SK-N-SH (cell line): ENCODE results near the gene STK16. TPM values are rescaled to one million over a fixed set of nuclear protein-coding genes. Genes with fewer than 3 reads are reported as not detected.
A peak's percentile ranks its signal among the peaks of the same experiment; 100 is the strongest.

Experiments used
- CTCF ChIA-PET: fragments of 300-600, 350-600 bp; formaldehyde crosslinking; extraction: SDS; loops from one replicate; lab custom pipeline; 2021; lab: Yijun Ruan, JAX
- POLR2A ChIA-PET: fragments of 350-600 bp; sonication (Branson Sonifier 250); formaldehyde crosslinking; extraction: SDS; loops from one replicate; lab custom pipeline; 2020; ENCODE audit warnings: antibody characterized with exemption, inconsistent platforms; lab: Yijun Ruan, JAX
- DNase-seq: peaks from one replicate; pipeline ENCODE4 v3.0.0; 2012
- H2AFZ ChIP-seq: fragments of 200-600 bp; sonication (generic); 2 replicates; pipeline ENCODE4 v1.8.1; 2016; ENCODE audit warnings: antibody characterized with exemption, mild to moderate bottlenecking, low read depth
- H3F3A ChIP-seq: fragments of 200-600 bp; sonication (generic); replicated peaks from 2 replicates; pipeline ENCODE3; 2016; ENCODE audit warnings: antibody characterized with exemption, mild to moderate bottlenecking; ENCODE audit not compliant: insufficient read depth
- H3K27ac ChIP-seq, 2 experiments: fragments of 200-500 bp in 1 of 2; fragments of 200-600 bp in 1 of 2; sonication (Bioruptor generic) in 1 of 2; sonication (generic), shearing (Covaris generic) in 1 of 2; 2 replicates each; pipeline versions ENCODE4 v1.5.1 to v1.6.1; 2014 to 2016; ENCODE audit warnings: low read depth in 2 of 2, inconsistent platforms in 1 of 2, low read length in 1 of 2, mild to moderate bottlenecking in 1 of 2, mixed read lengths in 1 of 2
- H3K27me3 ChIP-seq: fragments of 200-600 bp; sonication (generic), shearing (Covaris generic); 2 replicates; pipeline ENCODE4 v1.6.1; 2016; ENCODE audit warnings: mixed run types; ENCODE audit not compliant: insufficient read depth
- H3K36me3 ChIP-seq, 2 experiments: fragments of 200-500 bp in 1 of 2; fragments of 200-600 bp in 1 of 2; sonication (Bioruptor generic) in 1 of 2; sonication (generic) in 1 of 2; replicated peaks in 1 of 2; 2 replicates each; pipeline versions ENCODE3 to v1.5.1; 2014 to 2016; ENCODE audit warnings: low read length in 1 of 2, mild to moderate bottlenecking in 1 of 2; ENCODE audit not compliant: insufficient read depth in 2 of 2, control insufficient read depth in 1 of 2
- H3K4me1 ChIP-seq, 2 experiments: fragments of 200-500 bp in 1 of 2; fragments of 200-600 bp in 1 of 2; sonication (Bioruptor generic) in 1 of 2; sonication (generic), shearing (Covaris generic) in 1 of 2; 2 replicates each; pipeline versions ENCODE4 v1.5.1 to v1.6.1; 2014 to 2016; ENCODE audit warnings: low read depth in 1 of 2, low read length in 1 of 2, mixed run types in 1 of 2; ENCODE audit not compliant: insufficient read depth in 2 of 2, control insufficient read depth in 1 of 2
- H3K4me2 ChIP-seq: fragments of 200-600 bp; sonication (generic), shearing (Covaris generic); 2 replicates; pipeline ENCODE4 v1.6.1; 2017; ENCODE audit warnings: mixed run types
- H3K4me3 ChIP-seq, 2 experiments: fragments of 200-500 bp in 1 of 2; fragments of 200-600 bp in 1 of 2; sonication (Bioruptor generic) in 1 of 2; sonication (generic), shearing (Covaris generic) in 1 of 2; 2 replicates each; pipeline versions ENCODE4 v1.5.1 to v1.8.1; 2014 to 2016; ENCODE audit warnings: low read depth in 2 of 2, inconsistent platforms in 1 of 2, low read length in 1 of 2, mild to moderate bottlenecking in 1 of 2, mixed read lengths in 1 of 2, moderate library complexity in 1 of 2
- H3K79me2 ChIP-seq: fragments of 200-600 bp; sonication (generic); 2 replicates; pipeline ENCODE4 v1.8.1; 2017; ENCODE audit warnings: mild to moderate bottlenecking; ENCODE audit not compliant: insufficient read depth
- H3K9ac ChIP-seq: fragments of 200-600 bp; sonication (generic); 2 replicates; pipeline ENCODE4 v1.6.1; 2017; ENCODE audit warnings: mixed run types
- H3K9me2 ChIP-seq: fragments of 200-600 bp; sonication (generic); 2 replicates; pipeline ENCODE4 v1.6.1; 2017; ENCODE audit warnings: mixed run types
- H3K9me3 ChIP-seq: fragments of 200-600 bp; sonication (generic); 2 replicates; pipeline ENCODE4 v1.6.1; 2017; ENCODE audit warnings: mixed run types, mild to moderate bottlenecking, moderate library complexity
- H4K20me1 ChIP-seq: fragments of 200-600 bp; sonication (generic); 2 replicates; pipeline ENCODE4 v1.6.1; 2017; ENCODE audit warnings: mild to moderate bottlenecking, mixed run types; ENCODE audit not compliant: insufficient read depth
- CHD2 ChIP-seq: fragments of 150-350 bp; IDR thresholded peaks from 2 replicates; pipeline ENCODE4 v1.6.1; 2018; ENCODE audit warnings: low read length; ENCODE audit not compliant: partially characterized antibody
- CTCF ChIP-seq: fragments of 200-600 bp; sonication (generic); IDR thresholded peaks from 2 replicates; pipeline ENCODE4 v1.6.1; 2017; ENCODE audit warnings: antibody characterized with exemption, mild to moderate bottlenecking, moderate library complexity
- ELF1 ChIP-seq: IDR thresholded peaks from 2 replicates; pipeline ENCODE4 v1.4.0; 2012
- FOXJ3 ChIP-seq: sonication (generic); formaldehyde crosslinking; IDR thresholded peaks from 2 replicates; pipeline ENCODE4 v1.5.1; 2020; ENCODE audit warnings: mild to moderate bottlenecking, missing genetic modification reagents
- FOXM1 ChIP-seq: IDR thresholded peaks from 2 replicates; pipeline ENCODE4 v1.4.0; 2012; ENCODE audit warnings: low read depth, mild to moderate bottlenecking
- GABPA ChIP-seq: IDR thresholded peaks from 2 replicates; pipeline ENCODE4 v1.4.0; 2012; ENCODE audit warnings: low read depth, mild to moderate bottlenecking
- JUND ChIP-seq: IDR thresholded peaks from 2 replicates; pipeline ENCODE4 v1.4.0; 2012
- MXI1 ChIP-seq: IDR thresholded peaks from 2 replicates; pipeline ENCODE4 v1.6.1; 2012; ENCODE audit warnings: mild to moderate bottlenecking, low read depth, low read length, improper control_type of control experiment
- NFIC ChIP-seq: IDR thresholded peaks from 2 replicates; pipeline ENCODE4 v1.4.0; 2012; ENCODE audit warnings: borderline replicate concordance
- RAD21 ChIP-seq: IDR thresholded peaks from 2 replicates; pipeline ENCODE4 v1.6.1; 2012; ENCODE audit warnings: mild to moderate bottlenecking, low read length
- RCOR1 ChIP-seq: fragments of 150-350 bp; IDR thresholded peaks from 2 replicates; pipeline ENCODE4 v1.6.1; 2017; ENCODE audit warnings: antibody characterized with exemption, low read length
- REST ChIP-seq: IDR thresholded peaks from 2 replicates; pipeline ENCODE4 v1.6.1; 2012; ENCODE audit warnings: mild to moderate bottlenecking, low read depth, low read length, moderate library complexity
- RFX5 ChIP-seq: IDR thresholded peaks from 2 replicates; pipeline ENCODE4 v1.6.1; 2012; ENCODE audit warnings: mild to moderate bottlenecking, improper control_type of control experiment, low read length
- RXRA ChIP-seq: IDR thresholded peaks from 2 replicates; pipeline ENCODE4 v1.4.0; 2012; ENCODE audit warnings: low read depth, mild to moderate bottlenecking, borderline replicate concordance
- SIN3A ChIP-seq: IDR thresholded peaks from 2 replicates; pipeline ENCODE4 v1.6.1; 2012; ENCODE audit warnings: low read depth, mild to moderate bottlenecking, low read length, moderate library complexity, borderline replicate concordance
- TAF1 ChIP-seq: IDR thresholded peaks from 2 replicates; pipeline ENCODE4 v1.6.1; 2012; ENCODE audit warnings: low read depth, mild to moderate bottlenecking, low read length, moderate library complexity, borderline replicate concordance
- TEAD4 ChIP-seq: IDR thresholded peaks from 2 replicates; pipeline ENCODE4 v1.4.0; 2012; ENCODE audit warnings: mild to moderate bottlenecking, borderline replicate concordance; ENCODE audit not compliant: insufficient read depth
- USF1 ChIP-seq: IDR thresholded peaks from 2 replicates; pipeline ENCODE4 v1.4.0; 2012; ENCODE audit warnings: low read depth, borderline replicate concordance
- YY1 ChIP-seq: IDR thresholded peaks from 2 replicates; pipeline ENCODE4 v1.4.0; 2012; ENCODE audit warnings: low read depth, mild to moderate bottlenecking
- WGBS: methylation state at CpG from one replicate; pipeline ENCODE4 v1.1.6; 2017; ENCODE audit warnings: low lambda C conversion rate; 5-methylcytosine and 5-hydroxymethylcytosine counted together
- polyA plus RNA-seq, 3 experiments: library from polyadenylated mRNA; depleted of rRNA; stranded (reverse); fragments of >200 nt; gene quantifications; 2 replicates each; pipeline ENCODE4 v1.2.3, GENCODE V29; 2012

The STK16 gene
- polyA plus RNA-seq, 1 of the 3 experiments (the other 2 are of a cell fraction): 57.6 TPM

GRCh38 chr2:219252570-219252899 is 7.3 kb downstream of the STK16 start:
- Histone ChIP-seq H3K36me3 (peaks cover 0 to 9% of the 10 kb centered on the region in 2 experiments), H3K9me2 (no peaks in the 10 kb centered on the region), H2AFZ (no peak overlapping the region), H3F3A (peaks cover 19% of the 10 kb centered on the region), H3K27me3 (peaks cover 31% of the 10 kb centered on the region), H3K27ac (no peak overlapping the region), H3K9me3 (no peaks in the 10 kb centered on the region), H4K20me1 (no peaks in the 10 kb centered on the region), H3K4me3 (no peak overlapping the region), H3K79me2 (no peaks in the 10 kb centered on the region), H3K4me2 (peak overlapping the region; percentile 97; the same call in 1 of the 2 replicates)
- WGBS: 29% methylated on average over 7 of the region's 9 CpGs
- peak; percentile 43 for DNase-seq
- ChIA-PET CTCF (interaction anchor here (0.7 to 5.5 kb wide), 8 partner anchors 9 to 81 kb away, joined by 3 to 44 read pairs (median 3); no protein-coding TSS in a partner anchor), POLR2A (no interaction called here)
- TF ChIP-seq FOXM1 (no peak), CTCF (no peak), YY1 (no peak), RCOR1 (no peak), GABPA (no peak), MXI1 (no peak), TEAD4 (no peak), ELF1 (no peak), RXRA (no peak), TAF1 (no peak), JUND (no peak), FOXJ3 (no peak), NFIC (no peak), SIN3A (no peak), REST (no peak), USF1 (no peak), RAD21 (no peak), CHD2 (no peak), RFX5 (no peak)
- TF ChIP-seq, all 33 proteins: peak for 0
- Histone ChIP-seq H3K4me1 (peaks cover 19 to 21% of the 10 kb centered on the region in 2 experiments; a peak in 3 of 4 replicates), H3K9ac (no peak overlapping the region)
